Upper lobe of right lung (tissue), 1 donor: ENCODE measurements around the gene HDAC6. TPM values are rescaled to one million over a fixed set of nuclear protein-coding genes. Genes with fewer than 3 reads are reported as not detected.
A peak's percentile ranks its signal among the peaks of the same experiment; 100 is the strongest.

Experiments
- ATAC-seq: fragments of 200-7000 bp; cut with Tn5 transposase; one replicate; pipeline ENCODE4 v1.9.1; 2020; ENCODE audit warnings: mild to moderate bottlenecking, moderate library complexity
- DNase-seq: peaks from one replicate; pipeline ENCODE4 v3.0.0-alpha.2; 2020
- H3K27ac ChIP-seq: fragments of 200-600 bp; one replicate; pipeline ENCODE4 v1.8.0; 2022
- H3K27me3 ChIP-seq: fragments of 200-600 bp; one replicate; pipeline ENCODE4 v1.8.0; 2022; ENCODE audit warnings: mild to moderate bottlenecking
- H3K36me3 ChIP-seq: fragments of 200-600 bp; one replicate; pipeline ENCODE4 v1.8.0; 2022
- H3K4me1 ChIP-seq: fragments of 200-600 bp; one replicate; pipeline ENCODE4 v1.8.0; 2022
- H3K4me3 ChIP-seq: fragments of 200-600 bp; one replicate; pipeline ENCODE4 v1.8.0; 2022; ENCODE audit warnings: mild to moderate bottlenecking
- H3K9me3 ChIP-seq: fragments of 200-600 bp; one replicate; pipeline ENCODE4 v1.8.0; 2022
- intact Hi-C: fragments of 100-400 bp; cut with DNase I; formaldehyde crosslinking; loops from one replicate; pipeline ENCODE4 v1.11.0; 2022
- total RNA-seq: library from RNA; stranded (reverse); fragmentation: NEBNext Ultra II Directional; extraction: Animal tissue kit (Norgen Biotek cat#: 25700); gene quantifications from one replicate; pipeline ENCODE4 v1.2.1, GENCODE V29; 2021
- TF ChIP-seq, protein P1 (sequence below): fragments of 200-600 bp; IDR thresholded peaks from one replicate; pipeline ENCODE4 v1.8.0; 2022; ENCODE audit warnings: antibody characterized with exemption
- donor health status: DM: no; HTN: yes; CAD: no; lungs with severe emphysema.

HDAC6 gene
- total RNA-seq, 1 donor from 2014 or later: 94.2 TPM

DNA sequence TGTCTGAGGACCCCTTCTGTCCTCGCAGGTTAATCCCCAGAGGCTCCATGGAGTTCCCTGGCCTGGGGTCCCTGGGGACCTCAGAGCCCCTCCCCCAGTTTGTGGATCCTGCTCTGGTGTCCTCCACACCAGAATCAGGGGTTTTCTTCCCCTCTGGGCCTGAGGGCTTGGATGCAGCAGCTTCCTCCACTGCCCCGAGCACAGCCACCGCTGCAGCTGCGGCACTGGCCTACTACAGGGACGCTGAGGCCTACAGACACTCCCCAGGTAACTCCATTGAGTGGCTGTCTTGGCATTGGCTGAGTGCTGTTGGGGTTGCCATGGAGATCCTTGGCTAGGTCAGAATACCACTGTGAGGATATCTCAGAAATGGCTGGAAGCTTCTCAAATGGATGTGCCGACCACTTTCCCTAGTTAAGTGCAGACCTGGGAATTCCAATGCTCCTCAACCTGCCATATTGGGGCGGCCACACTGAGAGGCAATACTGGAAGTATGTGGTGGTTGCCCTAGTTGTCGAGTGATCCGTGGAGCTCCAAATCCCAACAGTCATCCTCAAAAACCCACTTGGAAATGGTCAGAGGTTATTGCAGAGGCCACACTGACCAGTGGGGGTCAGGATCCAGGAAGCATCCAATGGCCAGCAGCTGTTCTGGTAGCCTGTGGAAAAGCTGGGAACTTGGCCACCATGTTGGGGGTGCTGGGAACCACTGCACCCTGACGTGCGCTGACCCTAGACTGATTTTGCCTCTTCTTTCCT, 10.6 kb upstream of the HDAC6 start:
- no peaks in the 10 kb centered on the region for H3K9me3 ChIP-seq
- no peaks in the 10 kb centered on the region for H3K27me3 ChIP-seq
- H3K36me3 ChIP-seq: no peaks in the 10 kb centered on the region
- TF ChIP-seq, protein P1, sequence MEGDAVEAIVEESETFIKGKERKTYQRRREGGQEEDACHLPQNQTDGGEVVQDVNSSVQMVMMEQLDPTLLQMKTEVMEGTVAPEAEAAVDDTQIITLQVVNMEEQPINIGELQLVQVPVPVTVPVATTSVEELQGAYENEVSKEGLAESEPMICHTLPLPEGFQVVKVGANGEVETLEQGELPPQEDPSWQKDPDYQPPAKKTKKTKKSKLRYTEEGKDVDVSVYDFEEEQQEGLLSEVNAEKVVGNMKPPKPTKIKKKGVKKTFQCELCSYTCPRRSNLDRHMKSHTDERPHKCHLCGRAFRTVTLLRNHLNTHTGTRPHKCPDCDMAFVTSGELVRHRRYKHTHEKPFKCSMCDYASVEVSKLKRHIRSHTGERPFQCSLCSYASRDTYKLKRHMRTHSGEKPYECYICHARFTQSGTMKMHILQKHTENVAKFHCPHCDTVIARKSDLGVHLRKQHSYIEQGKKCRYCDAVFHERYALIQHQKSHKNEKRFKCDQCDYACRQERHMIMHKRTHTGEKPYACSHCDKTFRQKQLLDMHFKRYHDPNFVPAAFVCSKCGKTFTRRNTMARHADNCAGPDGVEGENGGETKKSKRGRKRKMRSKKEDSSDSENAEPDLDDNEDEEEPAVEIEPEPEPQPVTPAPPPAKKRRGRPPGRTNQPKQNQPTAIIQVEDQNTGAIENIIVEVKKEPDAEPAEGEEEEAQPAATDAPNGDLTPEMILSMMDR: no peak
- no peak for ATAC-seq
- H3K4me1 ChIP-seq: no peaks in the 10 kb centered on the region
- no peak for DNase-seq
- intact Hi-C loops: no loop called here
- no peak overlapping the region for H3K4me3 ChIP-seq
- H3K27ac ChIP-seq: no peak overlapping the region

DNA sequence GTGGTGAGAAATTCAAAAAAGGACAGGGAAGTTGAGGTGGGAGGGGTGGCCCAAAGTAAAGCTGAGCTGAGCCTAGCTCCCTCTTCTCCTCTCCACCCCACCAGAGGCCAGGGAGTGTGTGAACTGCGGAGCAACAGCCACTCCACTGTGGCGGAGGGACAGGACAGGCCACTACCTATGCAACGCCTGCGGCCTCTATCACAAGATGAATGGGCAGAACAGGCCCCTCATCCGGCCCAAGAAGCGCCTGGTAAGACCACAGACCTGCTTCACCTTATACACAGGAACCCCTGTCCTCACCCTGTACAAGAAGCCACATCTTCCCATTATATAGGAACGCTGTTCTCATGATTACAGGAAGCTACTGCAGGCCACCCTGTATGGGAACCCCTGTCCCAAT, 9.6 kb upstream of the HDAC6 start:
- Histone ChIP-seq H3K9me3 (no peaks in the 10 kb centered on the region), H3K4me3 (no peak overlapping the region), H3K27ac (no peak overlapping the region), H3K36me3 (no peaks in the 10 kb centered on the region), H3K27me3 (no peaks in the 10 kb centered on the region), H3K4me1 (no peaks in the 10 kb centered on the region)
- no peak for ATAC-seq
- intact Hi-C loops: no loop called here
- no peak for DNase-seq
- TF ChIP-seq, protein P1: no peak

DNA sequence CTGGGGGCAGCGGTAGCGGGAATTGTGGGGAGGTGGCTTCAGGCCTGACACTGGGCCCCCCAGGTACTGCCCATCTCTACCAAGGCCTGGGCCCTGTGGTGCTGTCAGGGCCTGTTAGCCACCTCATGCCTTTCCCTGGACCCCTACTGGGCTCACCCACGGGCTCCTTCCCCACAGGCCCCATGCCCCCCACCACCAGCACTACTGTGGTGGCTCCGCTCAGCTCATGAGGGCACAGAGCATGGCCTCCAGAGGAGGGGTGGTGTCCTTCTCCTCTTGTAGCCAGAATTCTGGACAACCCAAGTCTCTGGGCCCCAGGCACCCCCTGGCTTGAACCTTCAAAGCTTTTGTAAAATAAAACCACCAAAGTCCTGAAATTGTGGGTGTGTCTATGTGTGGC, 7.9 kb upstream of the HDAC6 start:
- no peaks in the 10 kb centered on the region for H3K4me1 ChIP-seq
- DNase-seq (no peak), ATAC-seq (no peak)
- H3K9me3 ChIP-seq: no peaks in the 10 kb centered on the region
- H3K27me3 ChIP-seq: no peaks in the 10 kb centered on the region
- H3K27ac ChIP-seq: no peak overlapping the region
- intact Hi-C loops: no loop called here
- H3K4me3 ChIP-seq: no peak overlapping the region
- TF ChIP-seq, protein P1: no peak
- no peaks in the 10 kb centered on the region for H3K36me3 ChIP-seq

DNA sequence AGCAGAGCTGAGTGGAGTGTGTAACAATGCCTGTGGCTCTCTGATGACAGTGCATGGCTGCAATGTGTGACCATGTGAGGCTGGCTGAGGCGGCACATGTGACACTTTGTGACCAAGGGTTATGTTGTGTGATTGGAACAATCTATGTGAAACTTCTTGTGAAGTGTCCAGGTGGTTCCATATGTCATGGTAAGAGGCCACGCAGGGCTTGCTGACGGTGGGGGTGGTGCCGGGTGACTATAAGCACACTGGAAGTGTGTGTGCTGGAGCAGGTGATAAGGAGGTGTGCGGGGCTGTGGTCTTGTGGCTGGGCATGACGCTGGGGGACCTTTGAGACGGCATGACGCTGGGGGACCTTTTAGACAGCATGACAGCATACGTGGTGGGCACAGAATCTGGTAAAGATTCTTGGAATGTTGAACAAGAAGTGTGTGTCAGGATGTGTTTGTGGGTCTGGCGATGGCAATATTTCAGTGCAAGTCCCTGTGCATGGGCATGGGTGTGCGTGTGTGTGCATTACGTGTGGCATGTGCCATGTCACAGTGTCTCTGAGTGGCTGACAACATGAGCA, 7.4 kb upstream of the HDAC6 start:
- Histone ChIP-seq H3K9me3 (no peaks in the 10 kb centered on the region), H3K27ac (no peak overlapping the region), H3K36me3 (no peaks in the 10 kb centered on the region), H3K4me1 (no peaks in the 10 kb centered on the region), H3K4me3 (no peak overlapping the region), H3K27me3 (no peaks in the 10 kb centered on the region)
- DNase-seq: no peak
- ATAC-seq: no peak
- TF ChIP-seq, protein P1: no peak
- intact Hi-C loops: no loop called here

DNA sequence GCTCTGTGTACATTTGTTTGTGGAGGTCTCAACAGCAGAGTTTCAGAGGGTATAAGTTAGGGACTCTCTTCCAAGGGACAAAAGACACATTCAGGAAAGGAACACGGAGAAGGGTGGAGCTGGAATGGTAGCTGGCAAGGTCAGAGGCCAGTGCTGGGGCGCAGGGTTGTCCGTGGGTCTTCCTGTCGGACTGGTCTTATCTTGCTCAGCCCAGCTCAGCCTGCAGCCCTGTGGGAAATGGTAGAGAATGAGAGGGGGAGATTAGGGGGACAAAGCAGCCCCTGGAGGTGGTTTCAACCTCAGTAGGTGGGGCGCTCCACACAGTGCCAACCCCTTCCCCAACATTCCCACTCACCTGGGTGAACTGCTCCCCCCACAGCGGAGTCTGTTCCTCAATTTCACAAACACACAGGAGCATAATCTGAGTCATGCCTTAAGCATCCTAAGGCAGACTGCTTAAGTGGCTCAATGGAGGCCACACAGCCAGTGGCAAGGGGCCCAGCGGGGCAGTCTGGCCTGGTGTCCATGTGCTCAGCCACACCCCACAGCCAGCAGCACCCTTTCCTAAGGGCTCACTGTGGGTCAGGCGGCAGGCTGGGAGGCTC, 6.9 kb upstream of the HDAC6 start:
- TF ChIP-seq, protein P1: no peak
- H3K36me3 ChIP-seq: no peaks in the 10 kb centered on the region
- intact Hi-C loops: no loop called here
- no peaks in the 10 kb centered on the region for H3K9me3 ChIP-seq
- no peaks in the 10 kb centered on the region for H3K4me1 ChIP-seq
- no peak overlapping the region for H3K4me3 ChIP-seq
- DNase-seq (peak; percentile 81), ATAC-seq (peak; percentile 94)
- no peaks in the 10 kb centered on the region for H3K27me3 ChIP-seq
- no peak overlapping the region for H3K27ac ChIP-seq
